ENCODE data around the gene GDE1. TPM values are rescaled to one million over a fixed set of nuclear protein-coding genes. Genes with fewer than 3 reads are reported as not detected.

GDE1 gene
- total and polyA plus RNA-seq, 2 of the 4 experiments (the other 2 are of a cell fraction): 50.1 to 62.4 TPM

- ATAC-seq (ENCODE audit: low read depth): no peak
- Histone ChIP-seq H3K9me3 (ENCODE audit: control insufficient read depth, insufficient read depth, low read length) (no peaks in the 10 kb centered on the region), H2AFZ (replicated peaks; ENCODE audit: low read length, poor library complexity) (no peak overlapping the region), H3K9me1 (ENCODE audit: insufficient read depth, low read length) (no peaks in the 10 kb centered on the region), H3K14ac (replicated peaks; ENCODE audit: low read depth, low read length) (no peak overlapping the region), H3K79me1 (ENCODE audit: low read depth in 1 of 2, low read length in 2 of 2) (no peaks in the 10 kb centered on the region), H3K9ac (ENCODE audit: low read depth, low read length) (no peak overlapping the region), H2BK5ac (ENCODE audit: low read depth, low read length, poor library complexity, severe bottlenecking) (no peak overlapping the region), H3K4me3 (ENCODE audit: insufficient read depth, low read depth, low read length) (no peak overlapping the region), H3K56ac (ENCODE audit: extremely low read depth, insufficient read depth, low read length) (no peak overlapping the region), H2BK20ac (ENCODE audit: low read depth, low read length) (no peak overlapping the region), H2BK120ac (ENCODE audit: low read depth, low read length) (no peak overlapping the region), H3K4me2 (ENCODE audit: low read depth, low read length) (no peak overlapping the region), H3K4ac (ENCODE audit: low read depth, low read length) (no peak overlapping the region), H2AK5ac (ENCODE audit: low read depth, low read length) (no peak overlapping the region), H3K27me3 (ENCODE audit: control insufficient read depth, insufficient read depth, low read length) (peaks cover 2% of the 10 kb centered on the region), H3K36me3 (ENCODE audit: control insufficient read depth, insufficient read depth, low read length) (no peaks in the 10 kb centered on the region), H4K20me1 (ENCODE audit: insufficient read depth, low read length) (no peaks in the 10 kb centered on the region), H3K4me1 (ENCODE audit: control insufficient read depth, insufficient read depth, low read length) (no peaks in the 10 kb centered on the region), H4K5ac (ENCODE audit: low read depth, low read length) (no peak overlapping the region), H3K23ac (ENCODE audit: low read depth, low read length) (no peak overlapping the region), H3K18ac (ENCODE audit: low read depth, low read length) (no peak overlapping the region), H2AK9ac (replicated peaks; ENCODE audit: low read depth, low read length, poor library complexity) (peak overlapping the region; percentile 42), H3K27ac (ENCODE audit: insufficient read depth, low read length) (no peak overlapping the region), H4K8ac (ENCODE audit: low read depth in 2 of 2, low read length in 2 of 2) (no peak overlapping the region), H4K91ac (ENCODE audit: insufficient read depth, low read depth, low read length) (no peak overlapping the region), H2BK15ac (ENCODE audit: low read depth, low read length) (no peak overlapping the region)
- ChIA-PET CTCF (no interaction called here), POLR2A (ENCODE audit: unreplicated experiment) (no interaction called here)
- dilution Hi-C loops (cut with HindIII; ENCODE audit: low sequenced_read_pairs, unreplicated experiment): no loop called here
- intact Hi-C loops (cut with micrococcal nuclease): no loop called here
- no peak for DNase-seq
- in situ Hi-C loops (cut with MboI; ENCODE audit: low sequenced_read_pairs): no loop called here
- no TSS peak for BruUV-seq (replicated peaks)
- TF ChIP-seq SMC3 (IDR thresholded peaks at IDR 0.05; ENCODE audit: low read depth, low read length) (no peak), MAFK (IDR thresholded peaks at IDR 0.05; ENCODE audit: low read depth, low read length) (no peak), ELK1 (IDR thresholded peaks at IDR 0.05; ENCODE audit: borderline replicate concordance, low read depth, low read length) (no peak), FOS (IDR thresholded peaks at IDR 0.05; ENCODE audit: low read depth, low read length) (no peak), MXI1 (IDR thresholded peaks at IDR 0.05; ENCODE audit: borderline replicate concordance, low read depth, low read length) (no peak), CEBPB (IDR thresholded peaks at IDR 0.05; ENCODE audit: low read depth, low read length) (no peak), BHLHE40 (IDR thresholded peaks at IDR 0.05; ENCODE audit: low read depth, low read length) (no peak), CHD1 (IDR thresholded peaks at IDR 0.05; ENCODE audit: low read depth, low read length) (no peak), RCOR1 (IDR thresholded peaks at IDR 0.05; ENCODE audit: insufficient replicate concordance, low read length) (no peak), POLR2A (IDR thresholded peaks at IDR 0.05; ENCODE audit: low read depth, low read length) (no peak), NFE2L2 (IDR thresholded peaks at IDR 0.05; ENCODE audit: low read depth, low read length) (no peak), USF2 (IDR thresholded peaks at IDR 0.05; ENCODE audit: low read depth, low read length) (no peak), CTCF (conservative IDR thresholded peaks at IDR 0.05; ENCODE audit: low read depth, low read length) (no peak), RAD21 (IDR thresholded peaks at IDR 0.05; ENCODE audit: low read length) (no peak)
- WGBS, 2 experiments (ENCODE audit: extremely low coverage in 2 of 2, insufficient read length in 1 of 2): 64% methylated on average over 3 of the region's 10 CpGs; no CpG with 5 or more reads in 1 of the 2 experiments
Observed at GRCh38 chr16:19486750-19487325, 35.1 kb downstream of the GDE1 start.

Data from IMR-90 (cell line).